CD4-positive, alpha-beta T cell (primary cell): ENCODE results near the gene PLGRKT. TPM values are rescaled to one million over a fixed set of nuclear protein-coding genes. Genes with fewer than 3 reads are reported as not detected.

ENCODE experiments used
- ATAC-seq: fragments of 200-7000 bp; cut with Tn5 transposase; one replicate; pipeline ENCODE4 v1.10.0; 2022; ENCODE audit warnings: mild to moderate bottlenecking; ENCODE audit not compliant: poor library complexity
- CTCF ChIA-PET: fragments of 350-600 bp; sonication (Branson Sonifier 250); formaldehyde crosslinking; loops from one replicate; lab custom pipeline; 2021; ENCODE audit warnings: antibody characterized with exemption, inconsistent platforms; lab: Charles Lee
- POLR2A ChIA-PET: fragments of 350-600 bp; sonication (Branson Sonifier 250); formaldehyde crosslinking; loops from one replicate; lab custom pipeline; 2021; ENCODE audit warnings: antibody characterized with exemption, inconsistent platforms; lab: Charles Lee
- DNase-seq, 14 experiments: peaks; one replicate each; pipeline ENCODE4 v3.0.0-alpha.2; 2013 to 2020; ENCODE audit warnings: mixed read lengths in 2 of 14
- H3K27ac ChIP-seq, 2 donors: one replicate each; pipeline versions ENCODE4 v1.5.1 to v1.7.0; 2013; ENCODE audit warnings: low read length in 2 of 2, low read depth in 1 of 2, mild to moderate bottlenecking in 1 of 2
- H3K27me3 ChIP-seq, 2 experiments: 1 replicate in 1 of 2; 2 replicates in 1 of 2; pipeline versions ENCODE4 v1.6.1 to v1.7.0; 2013; ENCODE audit warnings: low read length in 2 of 2, control low read depth in 1 of 2, mild to moderate bottlenecking in 1 of 2, moderate library complexity in 1 of 2; ENCODE audit not compliant: insufficient read depth in 2 of 2, control insufficient read depth in 1 of 2
- H3K36me3 ChIP-seq: one replicate; pipeline ENCODE4 v1.6.1; 2013; ENCODE audit warnings: low read length, control low read depth; ENCODE audit not compliant: insufficient read depth
- H3K4me1 ChIP-seq: one replicate; pipeline ENCODE4 v1.6.1; 2013; ENCODE audit warnings: low read length, control low read depth; ENCODE audit not compliant: insufficient read depth
- H3K4me3 ChIP-seq: one replicate; pipeline ENCODE4 v1.5.1; 2013; ENCODE audit warnings: mild to moderate bottlenecking, low read length, moderate library complexity
- H3K9me3 ChIP-seq, 2 experiments: 1 replicate in 1 of 2; 2 replicates in 1 of 2; pipeline versions ENCODE4 v1.6.1 to v1.7.0; 2013; ENCODE audit warnings: low read length in 2 of 2, mild to moderate bottlenecking in 2 of 2, control low read depth in 1 of 2, moderate library complexity in 1 of 2; ENCODE audit not compliant: control insufficient read depth in 1 of 2, insufficient read depth in 1 of 2
- H3K27ac Mint-ChIP-seq: one replicate; pipeline ENCODE4 v1.8.0; 2020; ENCODE audit warnings: mixed read lengths
- H3K27me3 Mint-ChIP-seq: one replicate; pipeline ENCODE4 v1.8.0; 2021; ENCODE audit warnings: mixed read lengths
- H3K36me3 Mint-ChIP-seq: one replicate; pipeline ENCODE4 v1.8.0; 2021; ENCODE audit warnings: low read depth, mixed read lengths
- H3K4me1 Mint-ChIP-seq: one replicate; pipeline ENCODE4 v1.8.0; 2021; ENCODE audit warnings: low read depth, mixed read lengths
- H3K4me3 Mint-ChIP-seq: one replicate; pipeline ENCODE4 v1.8.0; 2020; ENCODE audit warnings: mild to moderate bottlenecking, mixed read lengths
- H3K9me3 Mint-ChIP-seq: one replicate; pipeline ENCODE4 v1.8.0; 2020; ENCODE audit warnings: mixed read lengths
- intact Hi-C, 2 experiments: fragments of 100-400 bp; cut with DNase I in 1 of 2; cut with micrococcal nuclease in 1 of 2; formaldehyde crosslinking; loops; one replicate each; pipeline versions ENCODE4 v1.15.1 to v1.9.0; 2023 to 2025; cut with DNase I, micrococcal nuclease
- total RNA-seq, 174 experiments: library from RNA in 2 of 174; stranded (reverse) in 2 of 174; gene quantifications; one replicate each; pipeline ENCODE4 v1.2.3 and lab custom pipeline; 2021 to 2026
- TF ChIP-seq, protein P1 (sequence below): fragments of 200-600 bp; IDR thresholded peaks from one replicate; pipeline ENCODE4 v1.8.0; 2022; ENCODE audit warnings: antibody characterized with exemption, mild to moderate bottlenecking

PLGRKT gene
- total RNA-seq, 2 experiments from 2014 or later = 13.8 to 15.6 TPM

- DNase-seq = no peak
- H3K36me3 Mint-ChIP-seq = peaks cover 42% of the 10 kb centered on the region
- H3K27me3 ChIP-seq = no peaks in the 10 kb centered on the region
- H3K27ac Mint-ChIP-seq = no peak overlapping the region
- no peaks in the 10 kb centered on the region for H3K9me3 Mint-ChIP-seq
- no peak overlapping the region for H3K4me3 ChIP-seq
- H3K27ac ChIP-seq = no peak overlapping the region
- ChIA-PET POLR2A (no interaction called here), CTCF (interaction anchor here (1.5 kb wide), 1 partner anchor 19 kb away, joined by 5 read pairs; the partner anchor contains the start of gene CD274)
- H3K9me3 ChIP-seq = peaks cover 0 to 11% of the 10 kb centered on the region in 2 experiments
- no peaks in the 10 kb centered on the region for H3K27me3 Mint-ChIP-seq
- peaks cover 14% of the 10 kb centered on the region for H3K4me1 Mint-ChIP-seq
- H3K4me1 ChIP-seq = peaks cover 2% of the 10 kb centered on the region
- TF ChIP-seq, protein P1, sequence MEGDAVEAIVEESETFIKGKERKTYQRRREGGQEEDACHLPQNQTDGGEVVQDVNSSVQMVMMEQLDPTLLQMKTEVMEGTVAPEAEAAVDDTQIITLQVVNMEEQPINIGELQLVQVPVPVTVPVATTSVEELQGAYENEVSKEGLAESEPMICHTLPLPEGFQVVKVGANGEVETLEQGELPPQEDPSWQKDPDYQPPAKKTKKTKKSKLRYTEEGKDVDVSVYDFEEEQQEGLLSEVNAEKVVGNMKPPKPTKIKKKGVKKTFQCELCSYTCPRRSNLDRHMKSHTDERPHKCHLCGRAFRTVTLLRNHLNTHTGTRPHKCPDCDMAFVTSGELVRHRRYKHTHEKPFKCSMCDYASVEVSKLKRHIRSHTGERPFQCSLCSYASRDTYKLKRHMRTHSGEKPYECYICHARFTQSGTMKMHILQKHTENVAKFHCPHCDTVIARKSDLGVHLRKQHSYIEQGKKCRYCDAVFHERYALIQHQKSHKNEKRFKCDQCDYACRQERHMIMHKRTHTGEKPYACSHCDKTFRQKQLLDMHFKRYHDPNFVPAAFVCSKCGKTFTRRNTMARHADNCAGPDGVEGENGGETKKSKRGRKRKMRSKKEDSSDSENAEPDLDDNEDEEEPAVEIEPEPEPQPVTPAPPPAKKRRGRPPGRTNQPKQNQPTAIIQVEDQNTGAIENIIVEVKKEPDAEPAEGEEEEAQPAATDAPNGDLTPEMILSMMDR = no peak
- no peak overlapping the region for H3K4me3 Mint-ChIP-seq
- peaks cover 33% of the 10 kb centered on the region for H3K36me3 ChIP-seq
- ATAC-seq = no peak
- intact Hi-C loops = loop anchor here in 1 of 2 experiments (10.0 kb wide), 1 partner anchor 574 kb away; a partner anchor contains a TSS
These were observed 6.8 kb downstream of the PLGRKT start for GRCh38 chr9:5430912-5431311.

- Histone ChIP-seq H3K4me3 (no peak overlapping the region), H3K36me3 (peaks cover 24% of the 10 kb centered on the region), H3K27me3 (no peaks in the 10 kb centered on the region), H3K4me1 (no peaks in the 10 kb centered on the region), H3K27ac (no peak overlapping the region), H3K9me3 (peaks cover 0 to 11% of the 10 kb centered on the region in 2 experiments)
- ChIA-PET POLR2A (interaction anchor here (0.6 kb wide), 1 partner anchor 161 kb away, joined by 3 read pairs; no protein-coding TSS in a partner anchor), CTCF (no interaction called here)
- no peak overlapping the region for H3K27ac Mint-ChIP-seq
- H3K4me3 Mint-ChIP-seq = no peak overlapping the region
- H3K36me3 Mint-ChIP-seq = peaks cover 33% of the 10 kb centered on the region
- no peaks in the 10 kb centered on the region for H3K27me3 Mint-ChIP-seq
- H3K9me3 Mint-ChIP-seq = no peaks in the 10 kb centered on the region
- TF ChIP-seq, protein P1 = no peak
- DNase-seq (no peak), ATAC-seq (no peak)
- intact Hi-C loops = loop anchor here in 1 of 2 experiments (5.0 to 10.0 kb wide), 3 partner anchors 355 to 668 kb away; a partner anchor contains a TSS
- peaks cover 9% of the 10 kb centered on the region for H3K4me1 Mint-ChIP-seq
These were observed 7.7 kb downstream of the PLGRKT start for GRCh38 chr9:5429873-5430564.

GRCh38 chr9:5428794-5429528 is 8.8 kb downstream of the PLGRKT start:
- Mint-ChIP-seq H3K27ac (no peak overlapping the region), H3K36me3 (peaks cover 32% of the 10 kb centered on the region), H3K4me3 (no peak overlapping the region), H3K4me1 (peaks cover 10% of the 10 kb centered on the region), H3K27me3 (no peaks in the 10 kb centered on the region), H3K9me3 (no peaks in the 10 kb centered on the region)
- no peak overlapping the region for H3K4me3 ChIP-seq
- H3K4me1 ChIP-seq = no peaks in the 10 kb centered on the region
- H3K27me3 ChIP-seq = no peaks in the 10 kb centered on the region
- ChIA-PET POLR2A (no interaction called here), CTCF (interaction anchor here (0.6 kb wide), 1 partner anchor 203 kb away, joined by 4 read pairs; no protein-coding TSS in a partner anchor)
- DNase-seq = no peak
- no peak for ATAC-seq
- TF ChIP-seq, protein P1 = no peak
- H3K27ac ChIP-seq = no peak overlapping the region
- intact Hi-C loops = loop anchor here in 1 of 2 experiments (5.0 to 10.0 kb wide), 2 partner anchors 354 to 667 kb away; no protein-coding TSS in a partner anchor
- H3K9me3 ChIP-seq = peaks cover 0 to 6% of the 10 kb centered on the region in 2 experiments
- H3K36me3 ChIP-seq = peaks cover 20% of the 10 kb centered on the region
